Measurements from ENCODE around the gene SCAPER. TPM values are rescaled to one million over a fixed set of nuclear protein-coding genes. Genes with fewer than 3 reads are reported as not detected.

Gene SCAPER
- total RNA-seq, 4 donors from 2014 or later = 18.7 to 22.4 (median 19.2) TPM

DNA sequence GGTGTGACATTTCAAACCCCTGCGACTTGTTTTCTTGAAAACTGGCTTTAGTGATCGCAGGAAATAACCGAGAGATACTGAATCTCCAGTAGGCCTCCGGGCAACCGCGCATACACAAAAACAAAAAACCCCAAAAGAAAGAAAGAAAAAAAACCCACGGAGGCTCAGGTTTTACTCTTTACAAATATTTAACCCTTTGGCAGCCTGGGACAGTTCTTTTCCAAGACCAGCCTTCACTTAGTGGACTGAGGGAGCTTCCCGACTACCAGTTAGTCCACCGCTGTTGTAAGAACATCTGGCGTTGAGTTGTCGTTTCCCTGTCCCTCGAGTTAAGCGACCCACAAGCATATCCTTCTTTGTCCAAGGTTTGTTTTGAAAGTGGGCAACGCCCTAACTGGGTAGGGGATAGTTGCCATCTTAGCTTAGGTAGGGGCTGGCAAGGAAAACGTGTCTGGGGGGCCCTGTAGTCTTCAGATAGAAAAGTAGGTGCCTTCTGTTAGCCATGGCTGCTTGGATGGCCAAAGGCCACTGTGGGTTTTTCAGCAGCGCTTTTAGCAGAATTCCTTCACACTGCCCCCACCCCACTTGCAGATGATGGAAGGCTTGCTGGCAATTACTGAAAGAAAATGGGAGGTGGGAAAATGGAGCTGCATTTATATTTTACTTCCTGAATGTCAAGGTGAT, 561.7 kb downstream of the SCAPER start:
- Histone ChIP-seq H3K27ac (replicated peaks in 1 of 4) (no peak overlapping the region), H3K4me1 (peaks cover 56 to 70% (median 69%) of the 10 kb centered on the region in 4 donors), H3K9me3 (no peaks in the 10 kb centered on the region), H3K4me3 (no peak overlapping the region), H3K36me3 (peaks cover 0 to 26% (median 11%) of the 10 kb centered on the region in 4 donors), H3K27me3 (peaks cover 0 to 94% (median 17%) of the 10 kb centered on the region in 4 donors)
- no peak for TF ChIP-seq EP300 (IDR thresholded peaks at IDR 0.05)
- intact Hi-C loops (cut with DNase I) = no loop called here
- WGBS = 70% methylated on average over 16 of the region's 16 CpGs
- DNase-seq (ENCODE audit: extremely low spot score) = no peak

DNA sequence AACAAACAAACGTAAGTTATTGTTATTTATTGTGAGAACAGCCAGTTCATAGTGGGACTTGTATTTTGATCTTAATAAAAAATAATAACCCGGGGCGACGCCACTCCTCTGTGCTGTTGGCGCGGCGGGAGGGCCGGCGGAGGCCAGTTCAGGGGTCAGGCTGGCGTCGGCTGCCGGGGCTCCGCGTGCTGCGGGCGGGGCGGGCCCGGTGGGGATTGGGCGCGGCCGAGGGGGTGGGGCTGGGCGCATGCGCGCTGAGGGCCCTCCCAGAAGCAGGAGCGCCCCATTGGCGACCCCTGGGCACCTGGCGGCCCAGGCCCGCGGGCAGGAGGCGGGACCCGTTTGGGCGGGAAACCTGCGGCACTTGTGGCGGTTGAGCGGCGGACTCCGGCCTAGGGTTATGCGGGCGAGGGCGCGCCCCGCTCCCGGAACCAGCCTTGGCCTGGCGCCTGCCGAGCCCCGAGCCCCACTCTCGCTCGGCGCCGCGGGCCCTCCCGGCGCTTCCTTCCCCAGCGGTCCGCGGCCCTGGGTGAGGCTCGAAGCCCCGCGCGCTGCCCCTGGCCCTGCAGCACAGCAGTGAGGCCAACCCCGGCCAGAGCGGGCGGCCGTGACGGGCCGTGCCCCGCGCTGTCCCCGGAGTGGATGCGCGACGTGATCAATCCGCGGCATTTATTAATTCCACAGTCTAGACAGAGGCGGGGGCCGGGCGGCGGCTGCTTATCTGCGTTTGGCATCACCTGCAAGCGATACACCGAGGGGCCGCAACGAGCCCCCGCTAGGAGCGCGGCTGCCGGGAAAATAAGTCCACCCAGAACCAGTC, 562.5 kb downstream of the SCAPER start:
- H3K4me1 ChIP-seq = peaks cover 62 to 77% (median 76%) of the 10 kb centered on the region in 4 donors
- peaks cover 0 to 26% (median 11%) of the 10 kb centered on the region in 4 donors for H3K36me3 ChIP-seq
- no peak overlapping the region for H3K27ac ChIP-seq (replicated peaks in 1 of 4)
- DNase-seq (ENCODE audit: extremely low spot score) = no peak
- peak overlapping the region in 1 of 4 donors; percentile 27 for H3K4me3 ChIP-seq
- intact Hi-C loops (cut with DNase I) = no loop called here
- TF ChIP-seq, protein P1, sequence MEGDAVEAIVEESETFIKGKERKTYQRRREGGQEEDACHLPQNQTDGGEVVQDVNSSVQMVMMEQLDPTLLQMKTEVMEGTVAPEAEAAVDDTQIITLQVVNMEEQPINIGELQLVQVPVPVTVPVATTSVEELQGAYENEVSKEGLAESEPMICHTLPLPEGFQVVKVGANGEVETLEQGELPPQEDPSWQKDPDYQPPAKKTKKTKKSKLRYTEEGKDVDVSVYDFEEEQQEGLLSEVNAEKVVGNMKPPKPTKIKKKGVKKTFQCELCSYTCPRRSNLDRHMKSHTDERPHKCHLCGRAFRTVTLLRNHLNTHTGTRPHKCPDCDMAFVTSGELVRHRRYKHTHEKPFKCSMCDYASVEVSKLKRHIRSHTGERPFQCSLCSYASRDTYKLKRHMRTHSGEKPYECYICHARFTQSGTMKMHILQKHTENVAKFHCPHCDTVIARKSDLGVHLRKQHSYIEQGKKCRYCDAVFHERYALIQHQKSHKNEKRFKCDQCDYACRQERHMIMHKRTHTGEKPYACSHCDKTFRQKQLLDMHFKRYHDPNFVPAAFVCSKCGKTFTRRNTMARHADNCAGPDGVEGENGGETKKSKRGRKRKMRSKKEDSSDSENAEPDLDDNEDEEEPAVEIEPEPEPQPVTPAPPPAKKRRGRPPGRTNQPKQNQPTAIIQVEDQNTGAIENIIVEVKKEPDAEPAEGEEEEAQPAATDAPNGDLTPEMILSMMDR (IDR thresholded peaks at IDR 0.05) = no peak
- TF ChIP-seq POLR2AphosphoS5 (IDR thresholded peaks at IDR 0.05) (no peak), EP300 (IDR thresholded peaks at IDR 0.05) (no peak), POLR2A (IDR thresholded peaks at IDR 0.05; ENCODE audit: low read depth) (no peak)
- H3K9me3 ChIP-seq = no peaks in the 10 kb centered on the region
- H3K27me3 ChIP-seq = peaks cover 0 to 99% (median 18%) of the 10 kb centered on the region in 4 donors
- 41% methylated on average over 33 of the region's 87 CpGs for WGBS

DNA sequence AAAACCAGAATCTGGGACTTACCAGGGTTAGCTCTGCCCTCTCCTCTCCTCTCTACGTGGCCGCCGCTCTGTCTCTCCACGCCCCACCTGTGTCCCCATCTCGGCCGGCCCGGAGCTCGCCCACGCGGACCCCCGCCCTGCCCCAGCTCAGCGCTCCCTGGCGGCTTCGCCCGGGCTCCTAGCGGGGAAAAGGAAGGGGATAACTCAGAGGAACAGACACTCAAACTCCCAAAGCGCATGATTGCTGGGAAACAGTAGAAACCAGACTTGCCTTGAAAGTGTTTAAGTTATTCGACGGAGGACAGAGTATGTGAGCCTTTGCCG, 563.1 kb downstream of the SCAPER start:
- Histone ChIP-seq H3K4me1 (peaks cover 62 to 77% (median 75%) of the 10 kb centered on the region in 4 donors), H3K9me3 (no peaks in the 10 kb centered on the region), H3K36me3 (peaks cover 0 to 26% (median 11%) of the 10 kb centered on the region in 4 donors), H3K4me3 (no peak overlapping the region), H3K27me3 (peaks cover 0 to 99% (median 19%) of the 10 kb centered on the region in 4 donors), H3K27ac (replicated peaks in 1 of 4) (no peak overlapping the region)
- TF ChIP-seq EP300 (IDR thresholded peaks at IDR 0.05) (no peak), POLR2AphosphoS5 (IDR thresholded peaks at IDR 0.05) (no peak)
- no peak for DNase-seq (ENCODE audit: extremely low spot score)
- 45% methylated on average over 20 of the region's 20 CpGs for WGBS
- intact Hi-C loops (cut with DNase I) = no loop called here

DNA sequence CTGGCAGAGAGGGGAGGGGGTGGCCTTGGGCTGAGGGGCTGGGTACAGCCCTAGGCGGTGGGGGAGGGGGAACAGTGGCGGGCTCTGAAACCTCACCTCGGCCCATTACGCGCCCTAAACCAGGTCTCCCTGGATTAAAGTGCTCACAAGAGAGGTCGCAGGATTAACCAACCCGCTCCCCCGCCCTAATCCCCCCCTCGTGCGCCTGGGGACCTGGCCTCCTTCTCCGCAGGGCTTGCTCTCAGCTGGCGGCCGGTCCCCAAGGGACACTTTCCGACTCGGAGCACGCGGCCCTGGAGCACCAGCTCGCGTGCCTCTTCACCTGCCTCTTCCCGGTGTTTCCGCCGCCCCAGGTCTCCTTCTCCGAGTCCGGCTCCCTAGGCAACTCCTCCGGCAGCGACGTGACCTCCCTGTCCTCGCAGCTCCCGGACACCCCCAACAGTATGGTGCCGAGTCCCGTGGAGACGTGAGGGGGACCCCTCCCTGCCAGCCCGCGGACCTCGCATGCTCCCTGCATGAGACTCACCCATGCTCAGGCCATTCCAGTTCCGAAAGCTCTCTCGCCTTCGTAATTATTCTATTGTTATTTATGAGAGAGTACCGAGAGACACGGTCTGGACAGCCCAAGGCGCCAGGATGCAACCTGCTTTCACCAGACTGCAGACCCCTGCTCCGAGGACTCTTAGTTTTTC, 563.6 kb downstream of the SCAPER start:
- no peaks in the 10 kb centered on the region for H3K9me3 ChIP-seq
- peak overlapping the region in 1 of 4 donors; percentile 45 for H3K4me3 ChIP-seq
- WGBS = 79% methylated on average over 37 of the region's 42 CpGs
- H3K27me3 ChIP-seq = peaks cover 0 to 99% (median 16%) of the 10 kb centered on the region in 4 donors
- DNase-seq (ENCODE audit: extremely low spot score) = no peak
- peaks cover 0 to 26% (median 11%) of the 10 kb centered on the region in 4 donors for H3K36me3 ChIP-seq
- TF ChIP-seq, protein P1 (IDR thresholded peaks at IDR 0.05) = no peak
- TF ChIP-seq POLR2AphosphoS5 (IDR thresholded peaks at IDR 0.05) (no peak), EP300 (IDR thresholded peaks at IDR 0.05) (no peak), POLR2A (IDR thresholded peaks at IDR 0.05; ENCODE audit: low read depth) (no peak)
- H3K27ac ChIP-seq (replicated peaks in 1 of 4) = no peak overlapping the region
- intact Hi-C loops (cut with DNase I) = no loop called here
- H3K4me1 ChIP-seq = peaks cover 60 to 77% (median 75%) of the 10 kb centered on the region in 4 donors

DNA sequence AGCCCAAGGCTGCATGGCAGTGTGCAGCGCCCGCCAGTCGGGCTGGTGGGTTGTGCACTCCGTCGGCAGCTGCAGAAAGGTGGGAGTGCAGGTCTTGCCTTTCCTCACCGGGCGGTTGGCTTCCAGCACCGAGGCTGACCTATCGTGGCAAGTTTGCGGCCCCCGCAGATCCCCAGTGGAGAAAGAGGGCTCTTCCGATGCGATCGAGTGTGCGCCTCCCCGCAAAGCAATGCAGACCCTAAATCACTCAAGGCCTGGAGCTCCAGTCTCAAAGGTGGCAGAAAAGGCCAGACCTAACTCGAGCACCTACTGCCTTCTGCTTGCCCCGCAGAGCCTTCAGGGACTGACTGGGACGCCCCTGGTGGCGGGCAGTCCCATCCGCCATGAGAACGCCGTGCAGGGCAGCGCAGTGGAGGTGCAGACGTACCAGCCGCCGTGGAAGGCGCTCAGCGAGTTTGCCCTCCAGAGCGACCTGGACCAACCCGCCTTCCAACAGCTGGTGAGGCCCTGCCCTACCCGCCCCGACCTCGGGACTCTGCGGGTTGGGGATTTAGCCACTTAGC, 564.3 kb downstream of the SCAPER start:
- no peak for TF ChIP-seq POLR2AphosphoS5 (IDR thresholded peaks at IDR 0.05)
- TF ChIP-seq EP300 (IDR thresholded peaks at IDR 0.05) = no peak
- TF ChIP-seq, protein P1 (IDR thresholded peaks at IDR 0.05) = no peak
- TF ChIP-seq POLR2A (IDR thresholded peaks at IDR 0.05; ENCODE audit: low read depth) = no peak
- H3K9me3 ChIP-seq = no peaks in the 10 kb centered on the region
- peak overlapping the region; percentile 37 to 58 (median 51) for H3K4me3 ChIP-seq
- no peak overlapping the region for H3K27ac ChIP-seq (replicated peaks in 1 of 4)
- H3K27me3 ChIP-seq = peaks cover 0 to 99% (median 14%) of the 10 kb centered on the region in 4 donors
- H3K4me1 ChIP-seq = peaks cover 58 to 76% (median 75%) of the 10 kb centered on the region in 4 donors
- DNase-seq (ENCODE audit: extremely low spot score) = no peak
- H3K36me3 ChIP-seq = peaks cover 0 to 26% (median 11%) of the 10 kb centered on the region in 4 donors
- 37% methylated on average over 18 of the region's 35 CpGs for WGBS
- intact Hi-C loops (cut with DNase I) = no loop called here

Data from esophagus muscularis mucosa (tissue), 4 donors.